Endothelial cell of umbilical vein (primary cell): ENCODE results near the gene CD300LG. TPM values are rescaled to one million over a fixed set of nuclear protein-coding genes. Genes with fewer than 3 reads are reported as not detected.

ENCODE experiments used
- BruUV-seq: library from RNA; stranded (reverse); fragments of 400-500 nt; replicated peaks from 2 replicates; lab custom pipeline; 2021; lab: Mats Ljungman, UMichigan
- CTCF ChIA-PET: fragments of 300-600, 350-600 bp; sonication (Branson Sonifier 250); formaldehyde crosslinking; loops from one replicate; lab custom pipeline; 2021; ENCODE audit warnings: antibody characterized with exemption, inconsistent platforms; lab: Charles Lee
- POLR2A ChIA-PET: fragments of 300-600, 350-600 bp; sonication (Branson Sonifier 250); formaldehyde crosslinking; loops from one replicate; lab custom pipeline; 2021; ENCODE audit warnings: antibody characterized with exemption, inconsistent platforms; lab: Charles Lee
- DNase-seq: peaks from one replicate; pipeline ENCODE4 v3.0.0-alpha.2; 2011; ENCODE audit warnings: low read depth, low spot score
- FAIRE-seq: peaks from 2 replicates; lab custom pipeline; 2011; peaks lifted over from hg19 to GRCh38; lab: Jason Lieb, UNC
- H2AFZ ChIP-seq: 2 replicates; pipeline ENCODE4 v1.6.0; 2012; ENCODE audit warnings: low read depth, low read length, control low read depth, inconsistent platforms
- H3K27ac ChIP-seq: 2 replicates; pipeline ENCODE4 v1.5.1; 2011; ENCODE audit warnings: low read depth, mild to moderate bottlenecking, control low read depth, low read length, moderate library complexity; ENCODE audit not compliant: insufficient read depth
- H3K27me3 ChIP-seq, 2 experiments: 2 replicates each; pipeline versions ENCODE4 v1.6.0 to v1.6.1; 2011; ENCODE audit warnings: low read length in 2 of 2, mixed read lengths in 1 of 2; ENCODE audit not compliant: control insufficient read depth in 2 of 2, insufficient read depth in 2 of 2
- H3K36me3 ChIP-seq, 2 experiments: 2 replicates in 1 of 2; 3 replicates in 1 of 2; pipeline ENCODE4 v1.5.1; 2011; ENCODE audit warnings: low read length in 2 of 2, mild to moderate bottlenecking in 1 of 2, moderate library complexity in 1 of 2; ENCODE audit not compliant: control insufficient read depth in 2 of 2, insufficient read depth in 2 of 2; ENCODE audit errors: extremely low read depth in 1 of 2
- H3K4me1 ChIP-seq: 3 replicates; pipeline ENCODE4 v1.5.1; 2011; ENCODE audit warnings: mild to moderate bottlenecking, low read length; ENCODE audit not compliant: control insufficient read depth, insufficient read depth; ENCODE audit errors: extremely low read depth
- H3K4me2 ChIP-seq: 2 replicates; pipeline ENCODE4 v1.6.1; 2011; ENCODE audit warnings: low read length, control low read depth, mixed read lengths; ENCODE audit not compliant: insufficient read depth
- H3K4me3 ChIP-seq, 3 experiments: fragments of 200-600 bp in 1 of 3; sonication (generic), shearing (Covaris generic) in 1 of 3; replicated peaks in 1 of 3; 2 replicates each; pipeline ENCODE4 v1.5.1; 2011 to 2016; ENCODE audit warnings: control low read depth in 3 of 3, low read length in 3 of 3, mild to moderate bottlenecking in 2 of 3, inconsistent platforms in 1 of 3, low read depth in 1 of 3, moderate library complexity in 1 of 3; ENCODE audit not compliant: insufficient read depth in 1 of 3
- H3K79me2 ChIP-seq: 2 replicates; pipeline ENCODE4 v1.6.0; 2012; ENCODE audit warnings: low read length, inconsistent platforms; ENCODE audit not compliant: control insufficient read depth, insufficient read depth
- H3K9ac ChIP-seq: replicated peaks from 2 replicates; pipeline ENCODE3; 2011; ENCODE audit warnings: low read length, control low read depth; ENCODE audit not compliant: insufficient read depth; ENCODE audit errors: extremely low read depth
- H3K9me1 ChIP-seq: replicated peaks from 3 replicates; pipeline ENCODE4 v1.6.0; 2011; ENCODE audit warnings: mild to moderate bottlenecking, low read length; ENCODE audit not compliant: control insufficient read depth, insufficient read depth; ENCODE audit errors: extremely low read depth
- H3K9me3 ChIP-seq: replicated peaks from 2 replicates; pipeline ENCODE4 v1.5.1; 2012; ENCODE audit warnings: low read length, inconsistent platforms; ENCODE audit not compliant: control insufficient read depth, insufficient read depth
- H4K20me1 ChIP-seq: replicated peaks from 2 replicates; pipeline ENCODE3; 2011; ENCODE audit warnings: mild to moderate bottlenecking, low read length; ENCODE audit not compliant: control insufficient read depth, insufficient read depth; ENCODE audit errors: extremely low read depth
- EZH2 ChIP-seq: IDR thresholded peaks from 2 replicates; pipeline ENCODE4 v1.6.1; 2012; ENCODE audit warnings: borderline replicate concordance, low read depth, mild to moderate bottlenecking, moderate library complexity, low read length, inconsistent platforms; ENCODE audit not compliant: severe bottlenecking
- FOS ChIP-seq: IDR thresholded peaks from 2 replicates; pipeline ENCODE4 v1.6.1; 2011; ENCODE audit warnings: mild to moderate bottlenecking, low read length, moderate library complexity, borderline replicate concordance; ENCODE audit not compliant: insufficient read depth
- GATA2 ChIP-seq: IDR thresholded peaks from 2 replicates; pipeline ENCODE4 v1.7.0; 2011; ENCODE audit warnings: low read depth, mild to moderate bottlenecking, moderate library complexity, mixed read lengths, low read length; ENCODE audit not compliant: insufficient read length, insufficient read depth
- JUN ChIP-seq: IDR thresholded peaks from 2 replicates; pipeline ENCODE4 v1.6.1; 2011; ENCODE audit warnings: borderline replicate concordance, low read depth; ENCODE audit not compliant: insufficient read length, insufficient read depth
- MYC ChIP-seq: IDR thresholded peaks from one replicate; pipeline ENCODE4 v1.6.1; 2011; ENCODE audit warnings: mild to moderate bottlenecking, low read depth, low read length
- POLR2A ChIP-seq: IDR thresholded peaks from 2 replicates; pipeline ENCODE4 v1.6.1; 2012; ENCODE audit warnings: low read depth, mild to moderate bottlenecking, control low read depth, low read length
- POLR2AphosphoS5 ChIP-seq: IDR thresholded peaks from 2 replicates; pipeline ENCODE4 v1.6.1; 2012; ENCODE audit warnings: low read depth, mild to moderate bottlenecking, control low read depth, low read length, moderate library complexity; ENCODE audit not compliant: insufficient read depth
- dilution Hi-C: fragments of 300-500 bp; cut with MboI; formaldehyde crosslinking; loops from one replicate; pipeline ENCODE4 v1.15.0; 2019; ENCODE audit warnings: low sequenced_read_pairs; ENCODE audit not compliant: extremely low pct_ligation_motif_present
- intact Hi-C: fragments of 100-400 bp; cut with micrococcal nuclease; formaldehyde crosslinking; loops from one replicate; pipeline ENCODE4 v1.10.0; 2022
- polyA plus RNA-seq, 4 experiments: library from polyadenylated mRNA; depleted of rRNA in 3 of 4; stranded (reverse) in 3 of 4; unstranded in 1 of 4; fragments of >200 nt; gene quantifications; 2 replicates each; pipeline versions ENCODE4 v1.2.1 to v1.2.3, GENCODE V29; 2011 to 2012; ENCODE audit warnings: missing spikeins in 1 of 4
- total RNA-seq: library from RNA; stranded (reverse); gene quantifications from 2 replicates; pipeline ENCODE4 v1.2.3, GENCODE V29; 2021
- TF ChIP-seq, protein P1 (sequence below), 2 donors: IDR thresholded peaks; 1 replicate in 1 of 2; 2 replicates in 1 of 2; pipeline ENCODE4 v1.5.1; 2011; ENCODE audit warnings: low read length in 2 of 2, mild to moderate bottlenecking in 2 of 2, moderate library complexity in 2 of 2, control low read depth in 1 of 2, inconsistent platforms in 1 of 2, low read depth in 1 of 2; ENCODE audit not compliant: insufficient read depth in 1 of 2; ENCODE audit errors: extremely low read depth in 1 of 2
- TF ChIP-seq, protein P2 (sequence below): IDR thresholded peaks from 2 replicates; pipeline ENCODE4 v1.6.1; 2011; ENCODE audit not compliant: insufficient read depth, insufficient read length

The CD300LG gene
- total and polyA plus RNA-seq, 2 donors (not counting 3 experiments of a cell fraction or from before 2014, with no cell fraction given) = not detected

DNA sequence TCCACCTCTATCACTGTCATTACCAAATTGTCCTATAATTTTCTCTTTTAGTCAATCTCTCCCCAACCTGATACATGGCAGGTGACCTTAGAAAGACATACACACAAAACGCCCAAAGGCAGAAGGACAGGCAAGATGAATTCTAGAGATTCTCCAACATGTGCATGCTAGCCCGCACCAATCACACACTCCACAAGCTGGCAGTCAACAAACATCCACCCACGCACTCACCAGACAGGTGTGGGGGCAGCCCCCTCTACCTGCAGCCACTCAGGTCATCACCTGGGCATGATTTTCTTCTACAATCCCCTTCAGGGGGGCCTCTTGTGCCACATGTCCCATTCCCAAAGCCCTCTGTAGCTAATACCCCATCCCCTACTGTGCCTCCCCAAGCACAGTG lies 50.9 kb downstream of the CD300LG start:
- Histone ChIP-seq H3K79me2 (no peaks in the 10 kb centered on the region), H3K36me3 (no peaks in the 10 kb centered on the region), H3K27ac (no peak overlapping the region), H3K4me1 (peaks cover 3% of the 10 kb centered on the region), H3K9me3 (no peaks in the 10 kb centered on the region), H3K4me2 (no peak overlapping the region), H3K27me3 (no peaks in the 10 kb centered on the region), H3K4me3 (no peak overlapping the region), H3K9me1 (no peaks in the 10 kb centered on the region), H2AFZ (no peak overlapping the region), H4K20me1 (no peaks in the 10 kb centered on the region), H3K9ac (no peak overlapping the region)
- DNase-seq (no peak), FAIRE-seq (no peak)
- TF ChIP-seq FOS = no peak
- TF ChIP-seq POLR2AphosphoS5 = no peak
- TF ChIP-seq POLR2A = no peak
- no peak for TF ChIP-seq JUN
- TF ChIP-seq, protein P1, sequence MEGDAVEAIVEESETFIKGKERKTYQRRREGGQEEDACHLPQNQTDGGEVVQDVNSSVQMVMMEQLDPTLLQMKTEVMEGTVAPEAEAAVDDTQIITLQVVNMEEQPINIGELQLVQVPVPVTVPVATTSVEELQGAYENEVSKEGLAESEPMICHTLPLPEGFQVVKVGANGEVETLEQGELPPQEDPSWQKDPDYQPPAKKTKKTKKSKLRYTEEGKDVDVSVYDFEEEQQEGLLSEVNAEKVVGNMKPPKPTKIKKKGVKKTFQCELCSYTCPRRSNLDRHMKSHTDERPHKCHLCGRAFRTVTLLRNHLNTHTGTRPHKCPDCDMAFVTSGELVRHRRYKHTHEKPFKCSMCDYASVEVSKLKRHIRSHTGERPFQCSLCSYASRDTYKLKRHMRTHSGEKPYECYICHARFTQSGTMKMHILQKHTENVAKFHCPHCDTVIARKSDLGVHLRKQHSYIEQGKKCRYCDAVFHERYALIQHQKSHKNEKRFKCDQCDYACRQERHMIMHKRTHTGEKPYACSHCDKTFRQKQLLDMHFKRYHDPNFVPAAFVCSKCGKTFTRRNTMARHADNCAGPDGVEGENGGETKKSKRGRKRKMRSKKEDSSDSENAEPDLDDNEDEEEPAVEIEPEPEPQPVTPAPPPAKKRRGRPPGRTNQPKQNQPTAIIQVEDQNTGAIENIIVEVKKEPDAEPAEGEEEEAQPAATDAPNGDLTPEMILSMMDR (IDR thresholded peaks at IDR 0.05; ENCODE audit: extremely low read depth in 1 of 2, insufficient read depth in 1 of 2, low read depth in 1 of 2, low read length in 2 of 2) = no peak
- TF ChIP-seq GATA2 = no peak
- TF ChIP-seq, protein P2, sequence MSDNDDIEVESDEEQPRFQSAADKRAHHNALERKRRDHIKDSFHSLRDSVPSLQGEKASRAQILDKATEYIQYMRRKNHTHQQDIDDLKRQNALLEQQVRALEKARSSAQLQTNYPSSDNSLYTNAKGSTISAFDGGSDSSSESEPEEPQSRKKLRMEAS = no peak
- no peak for TF ChIP-seq MYC
- TF ChIP-seq EZH2 = no peak
- intact Hi-C loops (no loop called here), dilution Hi-C loops (no loop called here)
- ChIA-PET CTCF (interaction anchor here (1.5 to 9.9 kb wide), 2 partner anchors 12 to 18 kb away, joined by 9 to 69 read pairs; no protein-coding TSS in a partner anchor), POLR2A (no interaction called here)
- BruUV-seq = no TSS peak
